CD4-positive, alpha-beta T cell treated with Interleukin-12 subunit alpha and Interleukin-12 subunit beta, for 1 hour (primary cell): ENCODE measurements around the gene E2F8.

Experiments
- DNase-seq: peaks from one replicate; pipeline ENCODE4 v3.0.0-alpha.2; 2020

E2F8 gene

DNA sequence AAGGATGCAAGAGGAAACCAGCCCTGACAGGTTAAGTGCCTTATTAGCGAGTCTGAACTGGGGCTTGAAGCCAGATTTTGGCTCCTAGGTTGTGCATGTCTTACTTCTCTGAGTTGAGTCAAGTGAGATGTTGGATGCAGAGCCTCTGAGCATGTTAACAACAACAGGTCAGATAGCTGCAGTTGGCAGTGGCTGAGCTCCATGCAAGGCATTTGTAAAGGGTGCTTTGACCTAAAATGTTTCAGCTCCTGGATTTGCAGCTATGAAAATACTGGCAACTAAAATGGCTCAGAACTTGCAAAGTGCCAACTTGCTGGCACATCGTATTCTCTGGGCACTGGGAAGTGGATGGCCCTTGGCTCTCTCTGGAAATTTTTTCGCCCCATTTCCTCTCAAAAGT is 22.5 kb downstream of the E2F8 start:
- DNase-seq = no peak

DNA sequence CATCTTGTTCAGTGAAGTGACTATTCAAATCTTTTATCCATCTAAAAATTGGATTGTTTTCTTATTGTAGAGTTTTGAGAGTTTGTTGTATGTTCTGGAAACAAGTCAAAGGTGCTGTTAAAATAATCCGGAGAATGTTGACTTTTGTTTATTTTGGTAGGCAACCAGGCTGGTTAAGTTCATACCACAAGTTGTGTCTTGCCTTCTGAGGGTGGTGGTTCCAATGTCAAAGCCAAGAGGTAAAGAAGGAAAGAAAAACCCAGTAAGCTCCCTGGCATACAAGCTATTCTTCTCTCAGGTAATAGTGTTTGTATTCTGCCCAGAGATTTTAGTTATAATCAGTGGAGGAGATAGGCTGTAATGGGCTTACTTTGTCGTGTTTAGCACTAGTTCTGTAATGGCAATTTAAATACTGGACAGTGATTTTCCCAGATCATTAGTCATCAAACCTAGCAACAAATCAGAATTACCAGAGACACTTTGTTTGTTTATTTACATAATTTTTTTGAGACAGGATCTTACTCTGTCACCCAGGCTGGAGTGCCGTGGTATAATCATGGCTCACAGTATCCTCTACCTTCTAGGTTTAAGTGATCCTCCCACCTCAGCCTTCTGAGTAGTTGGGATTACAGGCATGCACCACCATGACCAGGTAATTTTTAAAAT is 23.9 kb downstream of the E2F8 start:
- DNase-seq = no peak

DNA sequence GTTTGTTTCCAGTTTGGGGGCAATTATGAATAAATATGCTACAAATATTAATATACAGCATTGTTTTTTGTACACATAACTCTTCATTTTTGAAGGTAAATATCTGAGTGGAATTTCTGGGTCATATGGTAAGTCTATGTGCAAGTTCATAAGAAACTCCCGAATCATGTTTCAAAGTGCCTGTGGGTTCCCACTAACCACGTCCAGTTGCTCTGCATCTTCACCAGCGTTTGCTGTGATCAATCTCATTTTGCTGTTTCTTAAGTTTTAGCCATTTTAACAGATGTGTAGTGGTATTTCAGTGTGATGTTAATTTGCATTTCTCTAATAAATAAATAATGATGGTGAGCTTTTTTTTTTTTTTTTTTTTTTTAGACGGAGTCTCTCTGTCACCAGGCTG is 24.7 kb downstream of the E2F8 start:
- DNase-seq = no peak

DNA sequence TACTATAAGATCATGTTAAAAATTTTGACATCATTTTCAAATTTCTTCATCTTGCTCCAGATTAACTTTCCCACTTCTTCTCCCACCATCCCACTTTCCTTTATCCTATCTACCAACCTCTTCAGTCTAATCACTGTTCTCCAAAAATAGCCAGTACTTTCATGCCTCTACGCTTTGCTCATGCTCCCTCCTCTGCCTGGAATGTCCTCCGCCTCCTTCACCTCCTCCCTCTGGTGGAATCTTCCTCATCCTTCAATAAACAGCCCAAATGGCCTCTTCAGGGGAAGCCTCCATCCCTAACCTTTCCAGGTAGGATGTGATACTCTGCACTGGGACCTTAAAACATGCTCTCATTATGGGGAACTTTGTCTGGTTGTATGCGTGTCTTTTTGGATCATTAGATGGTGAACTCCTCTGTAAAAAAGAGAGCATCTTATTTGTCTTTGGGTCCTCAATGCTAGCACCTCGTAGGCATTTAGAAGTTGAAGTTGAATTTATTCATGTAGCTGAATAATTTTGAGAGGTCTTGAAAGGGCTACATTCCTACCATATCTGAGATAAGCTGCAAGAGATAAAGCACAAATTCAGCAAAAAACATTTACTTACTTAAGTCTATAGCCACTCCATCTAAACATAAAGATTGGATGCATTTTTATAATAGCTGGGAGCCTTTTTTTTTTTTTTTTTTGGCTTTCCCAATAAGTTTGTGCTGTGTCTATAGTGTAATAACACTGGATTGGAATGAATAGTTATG is 31.0 kb downstream of the E2F8 start:
- DNase-seq = no peak

DNA sequence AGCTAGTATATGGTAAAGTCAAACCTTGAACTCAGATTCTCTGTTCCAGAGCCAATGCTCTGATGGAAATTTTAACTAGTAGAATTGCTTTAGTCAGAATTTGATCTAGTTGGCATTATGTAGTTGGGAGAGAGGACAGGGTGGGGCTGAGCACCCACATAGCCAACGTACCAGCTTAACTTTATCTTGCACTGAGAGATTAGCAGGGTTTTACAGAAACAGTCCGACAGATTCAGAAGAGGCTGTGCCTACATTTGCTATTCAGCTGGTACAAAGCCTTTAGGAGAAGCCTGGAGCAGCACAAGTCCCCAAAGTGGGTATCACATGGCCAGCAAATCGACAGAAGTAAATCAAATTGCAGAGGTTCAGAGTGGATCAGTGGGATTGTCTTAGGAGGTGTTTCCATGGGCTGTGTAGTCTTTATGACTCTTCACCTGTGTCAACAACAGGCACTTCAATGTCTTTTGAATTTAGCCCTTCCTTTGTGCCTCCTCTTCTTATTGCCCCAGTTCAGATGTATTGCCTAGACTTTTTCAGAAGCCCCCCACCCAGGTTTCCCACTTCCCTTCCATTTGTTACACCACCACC is 31.7 kb downstream of the E2F8 start:
- DNase-seq = no peak

DNA sequence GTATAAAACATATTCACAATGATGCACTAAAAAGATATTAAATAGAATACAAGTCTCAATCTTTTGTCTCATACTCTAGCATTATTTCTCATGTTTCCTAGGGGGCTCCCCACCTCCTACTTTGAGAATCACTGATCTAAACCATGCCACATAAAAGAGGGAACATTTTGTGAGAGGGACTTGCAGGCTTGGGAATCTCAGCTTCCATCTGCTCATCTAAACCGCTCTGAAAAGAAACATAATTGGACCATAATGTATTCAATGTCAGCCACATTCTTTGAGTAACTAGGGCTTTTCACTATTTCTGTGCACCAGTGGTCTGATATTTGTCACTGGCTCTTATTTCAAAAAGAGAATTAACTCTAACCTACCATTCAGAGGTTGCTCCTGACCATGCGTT is 32.6 kb downstream of the E2F8 start:
- DNase-seq = no peak

DNA sequence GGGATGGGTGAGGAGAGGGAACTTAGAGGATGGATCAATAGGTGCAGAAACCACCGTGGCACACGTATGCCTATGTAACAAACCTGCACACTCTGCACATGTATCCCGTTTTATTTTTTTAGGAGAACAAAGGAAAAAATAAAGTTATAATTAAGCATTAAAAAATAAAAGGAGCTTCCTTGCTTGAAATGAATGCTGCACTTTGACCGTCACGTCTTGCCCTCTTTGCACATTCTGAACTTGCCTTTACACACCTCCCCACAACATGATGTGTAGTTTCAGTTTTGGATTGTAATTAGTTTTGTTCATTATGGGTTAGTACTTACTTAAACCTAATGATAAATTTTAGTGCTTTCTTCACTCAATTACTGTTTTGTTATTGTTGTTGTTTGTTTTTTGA is 35.9 kb downstream of the E2F8 start:
- no peak for DNase-seq

DNA sequence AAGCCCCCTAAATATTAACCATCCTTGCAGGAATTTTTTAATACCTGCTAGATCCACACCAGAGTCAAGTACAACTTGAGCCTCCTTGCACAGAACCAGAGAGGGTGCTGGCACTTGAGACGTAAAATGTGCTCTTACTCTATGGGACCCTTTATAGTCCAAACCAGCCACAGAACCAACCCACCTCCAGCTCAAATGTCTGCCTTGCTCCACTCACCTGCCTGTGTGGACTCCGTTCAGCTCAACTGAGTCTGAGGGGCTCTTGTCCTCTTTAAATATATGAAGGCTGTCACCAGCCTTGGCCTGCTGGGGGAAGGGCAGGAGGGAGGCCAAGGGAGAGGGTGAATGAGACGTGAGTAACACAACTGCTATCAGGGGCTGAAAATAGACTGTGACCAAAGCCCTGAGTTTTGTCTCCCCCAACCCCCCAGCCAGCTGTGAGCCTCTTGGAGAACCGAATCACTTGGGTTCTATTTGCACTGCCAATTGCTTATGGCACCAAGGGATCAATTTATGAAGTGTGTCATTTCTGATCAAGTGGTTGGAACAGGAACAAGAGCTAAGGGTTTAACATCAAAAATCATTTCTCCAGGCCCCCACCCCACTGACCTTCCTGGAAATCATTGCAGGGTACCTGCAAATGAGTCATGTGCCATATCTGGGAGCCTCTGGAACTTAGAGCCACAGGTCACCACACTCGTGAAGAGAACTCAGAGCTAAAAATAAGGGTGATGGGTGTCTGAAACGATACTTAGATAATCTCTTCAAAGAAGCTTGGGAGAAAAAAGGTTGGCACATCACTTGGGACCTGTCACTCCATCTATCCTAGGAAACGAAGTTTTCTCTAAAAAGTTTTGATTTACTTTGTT is 38.8 kb downstream of the E2F8 start, which contains the start of gene CSRP3:
Gene CSRP3, minus strand, starts transcription at position 247 of the 869 bp plus-strand sequence. CDS start 9,535 bp downstream, outside the sequence.
- no peak for DNase-seq

DNA sequence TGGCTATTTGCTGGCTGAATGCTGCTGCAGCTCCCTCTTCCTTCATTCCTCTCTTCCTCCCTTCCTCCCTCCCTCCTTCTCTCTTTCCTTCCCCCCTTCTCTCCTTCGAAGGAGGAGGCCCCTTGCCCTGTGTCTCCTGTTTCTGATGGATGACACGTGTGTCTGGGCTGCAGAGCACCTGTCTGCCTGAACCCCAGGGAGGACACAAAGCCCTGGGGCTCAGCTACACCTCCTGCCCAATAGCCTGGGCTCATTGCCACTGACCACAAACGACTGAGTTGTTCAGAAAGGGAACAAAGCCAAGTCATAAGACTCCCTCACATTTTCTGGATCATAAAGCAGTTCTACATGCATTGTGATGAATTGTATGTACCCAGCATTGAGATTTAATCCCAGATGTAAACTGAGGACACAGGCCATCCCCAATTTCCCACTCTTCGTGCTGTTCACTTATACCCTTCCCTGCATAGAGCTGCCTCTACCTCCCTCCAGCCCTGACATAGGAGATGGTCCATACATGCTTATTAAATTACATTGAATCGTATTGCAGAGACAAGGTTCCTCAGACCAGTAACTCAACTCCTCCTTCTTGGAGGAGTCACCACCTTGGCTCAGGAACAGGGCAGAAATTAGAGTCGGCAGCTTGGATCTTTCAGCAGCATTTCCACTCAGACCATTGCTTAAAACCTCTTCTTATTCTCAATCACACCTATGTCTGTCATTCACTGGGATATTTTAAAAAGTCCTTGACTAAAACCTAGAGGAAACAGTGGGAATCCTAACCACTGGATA is 40.1 kb downstream of the E2F8 start:
- no peak for DNase-seq

DNA sequence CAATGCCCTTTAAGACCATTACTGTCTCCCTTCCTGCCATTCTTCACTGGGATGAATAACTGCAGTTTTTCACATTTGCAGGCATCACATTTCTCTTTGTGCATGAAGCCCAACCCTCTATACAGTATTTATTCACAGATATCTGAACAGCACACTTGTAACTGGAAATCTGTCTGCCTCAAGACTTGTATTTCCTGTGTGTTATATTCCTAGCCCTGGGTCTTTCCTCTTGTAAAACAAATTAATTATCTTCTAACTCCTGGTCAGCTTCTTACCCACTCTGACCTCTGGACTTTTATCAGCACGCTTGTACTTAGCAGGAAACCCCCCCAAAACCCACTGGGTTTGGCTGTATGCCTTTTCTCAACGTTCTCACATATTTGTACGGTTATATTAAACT is 41.0 kb downstream of the E2F8 start:
- no peak for DNase-seq

DNA sequence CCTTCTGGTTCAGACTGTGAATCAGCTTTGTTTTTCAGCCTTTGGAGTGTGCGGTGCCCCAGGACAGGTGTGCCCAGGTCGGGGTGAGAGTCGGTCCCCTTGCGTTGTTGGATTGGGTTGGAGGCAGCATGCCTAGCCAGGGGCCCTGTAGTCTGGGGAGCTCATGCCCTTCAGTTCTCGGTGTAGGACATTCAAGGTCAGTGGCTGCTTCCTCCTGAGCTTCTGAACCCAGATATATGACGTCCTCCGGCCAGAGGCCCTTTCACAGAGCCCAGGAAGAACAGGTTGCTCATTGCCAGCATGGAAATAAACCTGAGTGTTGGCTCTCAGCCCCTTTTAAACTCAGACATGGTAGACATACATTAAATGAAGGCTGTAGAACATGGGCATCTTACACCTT is 41.7 kb downstream of the E2F8 start:
- no peak for DNase-seq

DNA sequence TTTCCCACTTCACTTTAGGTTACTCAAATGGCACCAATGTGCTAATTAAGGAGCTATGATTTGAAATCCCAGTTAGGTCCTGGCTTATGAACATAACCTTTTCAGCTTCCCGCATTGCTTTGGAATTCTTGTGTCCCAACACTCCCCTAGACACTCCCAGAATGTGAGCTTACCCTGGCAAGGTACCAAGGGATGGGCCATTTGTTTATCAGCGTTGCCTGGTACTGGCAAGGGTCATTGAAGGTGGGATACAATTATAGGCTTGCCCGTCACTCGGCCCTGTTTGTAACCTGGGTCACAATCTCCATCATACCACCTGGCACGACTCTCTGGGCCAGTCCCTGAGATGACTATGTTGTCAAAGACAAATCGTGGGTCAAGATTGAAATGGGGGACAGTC is 44.3 kb downstream of the E2F8 start:
- no peak for DNase-seq

DNA sequence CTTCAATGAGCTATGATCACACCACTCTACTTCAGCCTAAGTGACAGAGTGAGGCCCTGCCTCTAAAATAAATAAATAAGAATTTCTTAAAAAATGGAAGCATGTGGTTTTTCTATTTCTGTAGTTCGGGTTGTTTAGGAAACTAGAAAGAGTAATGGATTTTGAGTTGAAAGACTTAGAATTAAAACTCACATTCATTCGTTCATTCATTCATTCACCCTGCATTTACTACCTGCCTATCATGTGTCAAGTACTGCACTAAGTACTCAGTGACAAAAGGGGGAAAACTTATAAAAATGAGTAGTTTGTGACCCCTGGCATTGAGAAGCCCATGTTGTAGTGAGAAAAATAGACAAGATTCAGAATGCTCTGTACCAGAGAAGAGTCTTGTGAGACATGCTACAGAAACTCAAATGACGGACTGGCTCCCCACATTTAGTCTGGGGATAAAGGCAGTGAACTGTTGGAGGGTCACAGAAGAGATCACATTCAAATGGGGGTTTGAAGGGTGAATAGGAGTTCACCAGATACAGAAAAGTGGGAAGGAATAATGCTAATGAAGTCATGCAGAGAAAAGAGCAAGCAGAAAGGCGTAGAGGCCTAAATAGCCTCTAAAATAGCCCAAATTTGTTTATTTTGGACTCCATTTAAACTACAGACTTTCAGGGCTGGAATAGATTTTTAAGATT is 46.0 kb downstream of the E2F8 start:
- no peak for DNase-seq

DNA sequence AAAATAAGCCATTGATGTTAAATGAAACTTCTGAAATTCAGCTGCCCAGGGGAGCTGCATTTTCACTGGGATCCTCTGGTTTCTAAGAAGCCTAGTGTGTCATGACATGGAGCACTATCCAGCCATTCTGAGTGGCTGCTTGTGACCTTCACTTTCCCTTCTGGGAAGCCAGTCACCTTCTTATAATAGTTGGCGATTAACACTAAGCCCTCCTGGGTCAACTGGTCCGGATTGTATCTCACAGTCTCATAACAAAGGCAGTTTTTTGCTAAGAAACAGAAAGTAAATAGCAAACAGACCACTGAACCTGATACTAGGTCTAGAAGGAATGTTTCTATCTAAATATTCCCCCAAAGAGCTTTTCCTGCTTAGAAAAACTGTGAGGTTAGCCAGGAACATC is 46.8 kb downstream of the E2F8 start:
- DNase-seq = no peak

DNA sequence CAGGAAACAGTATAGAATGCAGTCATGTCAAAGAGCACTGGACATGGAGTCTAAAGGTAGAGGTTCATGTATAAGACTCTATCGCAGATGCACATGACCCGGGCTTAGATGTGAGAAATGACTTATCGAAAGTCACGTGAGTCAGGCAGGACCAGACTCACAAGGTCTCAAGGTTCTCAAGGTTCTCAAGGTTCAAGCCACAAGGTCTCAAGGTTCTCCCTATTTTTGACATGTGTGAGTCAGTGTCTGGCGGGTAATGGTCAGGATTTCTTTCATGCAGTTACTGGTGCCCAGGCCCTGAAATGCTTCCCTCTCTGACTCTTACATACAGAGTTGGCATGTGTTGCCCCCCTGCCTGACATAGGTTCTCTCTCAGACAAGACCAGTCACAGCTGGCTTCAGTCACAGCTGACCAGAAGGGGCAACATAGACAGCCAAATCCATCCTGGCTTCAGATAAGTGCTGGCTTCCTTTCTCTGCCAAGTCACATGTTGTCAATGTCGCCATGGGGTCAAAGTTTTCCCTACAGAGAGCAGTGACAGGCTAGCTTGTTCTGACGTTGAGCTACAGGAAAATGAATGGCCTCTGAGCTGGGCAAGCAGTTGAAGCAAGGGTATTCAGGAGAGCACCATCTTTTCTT is 49.1 kb downstream of the E2F8 start:
- no peak for DNase-seq

DNA sequence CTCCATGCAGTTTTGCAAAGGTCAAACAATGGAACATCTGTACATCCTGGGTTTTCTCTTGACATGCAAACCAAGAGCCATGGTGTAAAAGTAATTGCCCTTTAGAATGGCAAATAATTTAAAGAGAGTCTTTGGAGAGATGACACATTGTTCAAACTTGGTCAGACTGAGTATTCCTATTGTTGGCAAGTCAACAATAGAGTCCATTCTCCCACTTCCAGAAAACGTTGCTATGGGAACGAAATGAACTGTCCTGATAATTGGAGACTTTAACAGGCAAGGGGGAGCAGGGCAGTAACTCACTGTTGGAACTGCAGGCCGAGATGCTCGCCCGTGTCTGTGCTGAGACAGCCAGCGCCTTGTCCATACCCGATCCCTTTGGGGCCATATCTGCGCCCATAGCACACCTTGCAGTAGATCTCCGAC is 52.9 kb downstream of the E2F8 start:
- DNase-seq = no peak

DNA sequence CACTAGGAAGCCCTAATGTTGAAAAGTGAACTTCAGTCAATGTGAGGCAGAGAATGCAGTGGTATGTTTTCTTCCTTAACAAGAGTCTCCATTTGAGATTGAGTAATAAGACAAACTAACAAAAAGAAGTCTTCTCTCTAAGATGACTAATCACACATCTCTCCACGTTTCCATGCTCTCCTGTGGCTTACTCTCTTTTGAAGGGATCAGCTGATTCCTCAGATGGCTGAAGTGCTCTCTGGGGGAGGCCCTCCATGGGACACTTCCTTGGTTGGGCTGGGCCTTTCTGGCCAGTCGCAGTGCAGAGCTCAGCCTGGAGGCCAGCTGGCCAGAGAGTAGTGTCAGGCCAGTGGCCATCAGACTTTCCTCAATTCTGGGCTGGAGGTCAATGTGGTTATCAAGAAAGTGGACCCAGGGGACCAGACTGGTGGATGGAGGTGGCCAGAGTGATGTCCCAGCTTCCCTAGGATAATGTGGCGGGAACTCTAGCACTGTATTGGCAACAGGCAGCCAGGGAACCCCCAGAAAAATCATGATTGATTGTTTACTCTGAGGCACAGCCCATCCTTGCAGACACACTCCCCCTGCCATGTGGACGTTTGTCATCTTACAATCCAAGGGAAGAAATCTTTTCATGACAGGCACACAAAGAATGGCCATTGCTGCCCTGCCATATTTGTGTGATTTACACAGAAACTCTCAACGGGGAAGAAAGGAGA is 53.5 kb downstream of the E2F8 start:
- no peak for DNase-seq

DNA sequence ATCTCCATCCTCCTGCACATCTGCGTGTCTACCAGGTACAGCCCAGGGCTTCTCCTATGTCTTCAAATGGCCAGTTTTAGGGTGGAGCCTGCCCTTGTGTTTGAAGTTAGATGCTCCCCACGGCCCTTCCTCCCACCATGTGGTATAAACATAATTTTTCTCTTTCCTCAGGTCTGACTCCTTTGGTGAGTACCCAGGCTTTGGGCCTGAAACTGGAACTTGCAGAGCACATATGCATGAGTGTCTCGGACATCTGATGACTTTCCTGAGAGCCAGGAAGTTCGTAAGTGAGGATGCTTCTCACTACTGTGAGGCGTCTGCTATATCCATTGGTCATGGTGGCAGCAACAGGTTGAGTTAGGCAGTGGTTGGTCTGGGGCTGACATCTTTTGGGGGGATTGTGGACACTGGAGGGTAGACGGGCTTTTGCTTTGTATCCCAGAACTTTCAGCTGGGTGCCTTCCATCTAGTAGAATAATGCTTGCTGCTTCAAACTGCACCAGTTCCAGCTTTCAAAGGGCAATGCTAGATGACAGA is 55.2 kb downstream of the E2F8 start:
- no peak for DNase-seq

DNA sequence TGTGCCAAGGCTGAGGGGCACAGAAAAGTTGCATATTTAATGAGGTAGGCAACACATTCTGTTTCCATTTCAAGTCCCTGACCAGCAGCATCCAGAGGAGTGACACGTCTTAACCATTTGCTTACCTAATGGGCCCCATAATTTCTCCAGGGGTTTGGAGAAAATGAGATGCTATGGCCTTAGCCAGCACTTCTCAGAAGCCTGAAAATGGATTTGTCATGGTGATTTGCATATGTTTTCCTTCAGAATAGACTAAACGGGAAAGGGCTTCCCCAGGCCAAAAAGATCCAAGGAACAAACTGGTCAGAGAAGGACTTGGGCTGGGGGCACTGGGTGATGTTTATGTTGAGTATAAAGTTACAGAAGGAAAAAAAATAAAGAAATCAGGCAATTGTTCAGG is 55.7 kb downstream of the E2F8 start:
- no peak for DNase-seq

DNA sequence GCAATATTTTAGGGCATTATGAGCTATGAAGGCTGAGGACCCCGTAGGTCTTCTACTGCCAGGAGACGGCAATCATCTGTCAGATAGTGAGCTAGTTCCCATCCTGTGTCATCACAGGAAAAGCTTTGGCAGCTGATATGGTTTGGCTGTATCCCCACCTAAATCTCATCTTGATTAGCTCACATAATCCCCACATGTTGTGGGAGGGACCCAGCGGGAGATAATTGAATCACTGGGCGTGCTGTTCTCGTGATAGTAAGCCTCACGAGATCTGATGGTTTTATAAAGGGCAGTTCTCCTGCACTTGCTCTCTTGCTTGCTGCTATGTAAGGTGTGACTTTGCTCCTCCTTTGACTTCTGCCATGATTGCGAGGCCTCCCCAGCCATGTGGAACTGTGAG is 57.1 kb downstream of the E2F8 start:
- no peak for DNase-seq
